GM19463 (cell line): Measurements from ENCODE around the gene ERCC5.

Experiments
- ATAC-seq: cut with Tn5 transposase; IDR thresholded peaks from one replicate; pipeline ENCODE4 v1.9.1; 2021; ENCODE audit warnings: mild to moderate bottlenecking, moderate library complexity; ENCODE audit not compliant: unreplicated experiment

Gene ERCC5

GRCh38 chr13:102879793-102880499 lies 34.1 kb downstream of the ERCC5 start:
- ATAC-seq: no peak

GRCh38 chr13:102881819-102882686 lies 36.2 kb downstream of the ERCC5 start:
- ATAC-seq: no peak

GRCh38 chr13:102892503-102892902 lies 46.7 kb downstream of the ERCC5 start:
- no peak for ATAC-seq

- no peak for ATAC-seq
These were observed 51.7 kb downstream of the ERCC5 start for GRCh38 chr13:102897371-102898138.

- no peak for ATAC-seq
These were observed 54.4 kb downstream of the ERCC5 start for GRCh38 chr13:102900193-102900608.

- no peak for ATAC-seq
These were observed 55.2 kb downstream of the ERCC5 start for GRCh38 chr13:102901056-102901455.

GRCh38 chr13:102901615-102902305 lies 55.9 kb downstream of the ERCC5 start:
- ATAC-seq: no peak

GRCh38 chr13:102902789-102903347 lies 57.0 kb downstream of the ERCC5 start:
- no peak for ATAC-seq

GRCh38 chr13:102903659-102904407 lies 58.0 kb downstream of the ERCC5 start:
- ATAC-seq: no peak

GRCh38 chr13:102904408-102904862 lies 58.6 kb downstream of the ERCC5 start:
- no peak for ATAC-seq

- no peak for ATAC-seq
These were observed 60.3 kb downstream of the ERCC5 start for GRCh38 chr13:102905905-102906771.

- peak; percentile 82 for ATAC-seq
These were observed 61.4 kb downstream of the ERCC5 start for GRCh38 chr13:102907016-102907756.

- peak; percentile 21 for ATAC-seq
These were observed 62.2 kb downstream of the ERCC5 start for GRCh38 chr13:102907886-102908515.

- ATAC-seq: no peak
These were observed 64.1 kb downstream of the ERCC5 start for GRCh38 chr13:102909971-102910370.

- ATAC-seq: no peak
These were observed 65.5 kb downstream of the ERCC5 start for GRCh38 chr13:102911336-102911735.

- ATAC-seq: no peak
These were observed 66.8 kb downstream of the ERCC5 start for GRCh38 chr13:102912599-102912998.

GRCh38 chr13:102913914-102914313 lies 68.1 kb downstream of the ERCC5 start:
- ATAC-seq: no peak
